A549 (cell line): ENCODE measurements around the gene RAB8A. TPM values are rescaled to one million over a fixed set of nuclear protein-coding genes. Genes with fewer than 3 reads are reported as not detected.

ENCODE experiments used
- ATAC-seq, 2 experiments: fragments of 200-7000 bp in 1 of 2; fragments of >200 bp in 1 of 2; cut with Nextera tagmentation in 1 of 2; cut with Tn5 transposase in 1 of 2; 3 replicates each; pipeline versions ENCODE4 v1.8.0 to v1.9.1; 2018 to 2020; ENCODE audit warnings: mild to moderate bottlenecking in 1 of 2, moderate library complexity in 1 of 2
- CTCF ChIA-PET: fragments of 300-600 bp; sonication (Branson Sonifier 250); formaldehyde crosslinking; extraction: SDS; loops from one replicate; lab custom pipeline; 2021; ENCODE audit warnings: antibody characterized with exemption, inconsistent platforms; lab: Yijun Ruan, JAX
- POLR2A ChIA-PET: fragments of 350-600 bp; formaldehyde crosslinking; extraction: SDS; loops from one replicate; lab custom pipeline; 2021; ENCODE audit warnings: antibody characterized with exemption, inconsistent platforms; lab: Yijun Ruan, JAX
- DNase-seq, 2 experiments: peaks; one replicate each; pipeline versions ENCODE4 v3.0.0 to v3.0.0-alpha.2; 2011 to 2016; ENCODE audit warnings: low read depth in 1 of 2, low spot score in 1 of 2
- FAIRE-seq: peaks from 2 replicates; lab custom pipeline; 2011; peaks lifted over from hg19 to GRCh38; lab: Jason Lieb, UNC
- H3K27ac ChIP-seq, 2 experiments: fragments of >200 bp; sonication (Bioruptor Twin); formaldehyde crosslinking; 3 replicates each; pipeline ENCODE4 v1.5.1; 2016 to 2017
- H3K4me1 ChIP-seq: fragments of >200 bp; sonication (Bioruptor Twin); formaldehyde crosslinking; 3 replicates; pipeline ENCODE4 v1.6.1; 2016
- H3K4me2 ChIP-seq: fragments of >200 bp; sonication (Bioruptor Twin); formaldehyde crosslinking; 3 replicates; pipeline ENCODE4 v1.6.1; 2016
- H3K4me3 ChIP-seq: fragments of >200 bp; sonication (Bioruptor Twin); formaldehyde crosslinking; 3 replicates; pipeline ENCODE4 v1.5.1; 2016
- H3K9me3 ChIP-seq: fragments of >200 bp; sonication (Bioruptor Twin); formaldehyde crosslinking; 3 replicates; pipeline ENCODE4 v1.6.1; 2016
- ELK1 ChIP-seq: fragments of 150-350 bp; IDR thresholded peaks from 2 replicates; pipeline ENCODE4 v1.6.1; 2014; ENCODE audit warnings: low read depth, mild to moderate bottlenecking, low read length
- FOSB ChIP-seq: fragments of 250-450 bp; sonication (Bioruptor Pico); IDR thresholded peaks from 2 replicates; pipeline ENCODE4 v1.5.0; 2020; ENCODE audit warnings: mild to moderate bottlenecking, moderate library complexity
- FOSL2 ChIP-seq, 2 experiments: fragments of 450-650 bp in 1 of 2; fragments of >200 bp in 1 of 2; sonication (Bioruptor Twin) in 1 of 2; formaldehyde crosslinking; IDR thresholded peaks; 2 replicates each; pipeline versions ENCODE4 v1.5.0 to v1.6.1; 2016 to 2020; ENCODE audit warnings: mild to moderate bottlenecking in 1 of 2, moderate library complexity in 1 of 2
- HDAC2 ChIP-seq: fragments of 200-600 bp; sonication (generic); IDR thresholded peaks from 2 replicates; pipeline ENCODE4 v1.6.1; 2016
- HOXA7 ChIP-seq: fragments of 250-450 bp; sonication (Bioruptor Pico); IDR thresholded peaks from 2 replicates; pipeline ENCODE4 v1.5.0; 2020; ENCODE audit warnings: mild to moderate bottlenecking, moderate library complexity
- HOXB5 ChIP-seq: fragments of 250-450 bp; sonication (Bioruptor Pico); IDR thresholded peaks from 2 replicates; pipeline ENCODE4 v1.5.0; 2020; ENCODE audit warnings: mild to moderate bottlenecking, moderate library complexity
- JUN ChIP-seq, 2 experiments: fragments of >200 bp; sonication (Bioruptor Twin); formaldehyde crosslinking; IDR thresholded peaks; 2 replicates in 1 of 2; 3 replicates in 1 of 2; pipeline ENCODE4 v1.6.1; 2016 to 2017
- KDM5A ChIP-seq: fragments of 200-600 bp; sonication (generic); IDR thresholded peaks from 2 replicates; pipeline ENCODE4 v1.6.1; 2016; ENCODE audit warnings: antibody characterized with exemption, mild to moderate bottlenecking
- PBX3 ChIP-seq: IDR thresholded peaks from 2 replicates; pipeline ENCODE4 v1.6.1; 2012
- POLR2AphosphoS2 ChIP-seq: conservative IDR thresholded peaks from 2 replicates; pipeline ENCODE4 v1.6.1; 2012; ENCODE audit warnings: low read length, improper control_type of control experiment, inconsistent platforms
- RCOR1 ChIP-seq: fragments of 150-350 bp; IDR thresholded peaks from 2 replicates; pipeline ENCODE4 v1.6.1; 2014; ENCODE audit warnings: antibody characterized with exemption, low read length, low read depth
- REST ChIP-seq: fragments of 200-600 bp; sonication (generic); IDR thresholded peaks from 2 replicates; pipeline ENCODE4 v1.6.1; 2016; ENCODE audit warnings: antibody characterized with exemption, mild to moderate bottlenecking, moderate library complexity
- WGBS: methylation state at CpG from one replicate; pipeline ENCODE4 v1.1.6; 2017; ENCODE audit errors: missing lambda C conversion rate; 5-methylcytosine and 5-hydroxymethylcytosine counted together
- polyA plus RNA-seq, 4 experiments: library from polyadenylated mRNA; depleted of rRNA in 3 of 4; stranded (reverse); fragments of >200 nt; fragmentation: RNase III in 1 of 4; extraction: RNeasy Plus Mini Kit Qiagen cat#74134 plus additional on column Dnase treatment in 1 of 4; gene quantifications; 2 replicates in 3 of 4; 3 replicates in 1 of 4; pipeline ENCODE4 v1.2.3, GENCODE V29; 2011 to 2017

The RAB8A gene
- polyA plus RNA-seq, 2 of the 4 experiments (the other 2 are of a cell fraction), result 89.2 to 91.4 TPM

- FAIRE-seq (no peak), ATAC-seq (no peak), DNase-seq (no peak)
- CTCF ChIA-PET, result interaction anchor here (0.6 to 2.9 kb wide), 5 partner anchors 16 to 104 kb away, joined by 3 to 10 read pairs (median 4); no protein-coding TSS in a partner anchor
- no peaks in the 10 kb centered on the region for H3K9me3 ChIP-seq
- H3K4me1 ChIP-seq, result peaks cover 88% of the 10 kb centered on the region
- peak overlapping the region; percentile 87 to 89 for H3K27ac ChIP-seq
- 61% methylated on average over 10 of the region's 10 CpGs for WGBS
- peak overlapping the region; percentile 20; the same call in 1 of the 3 replicates for H3K4me3 ChIP-seq
- peak overlapping the region; percentile 49 for H3K4me2 ChIP-seq
- POLR2A ChIA-PET, result interaction anchor here (0.6 to 1.3 kb wide), 3 partner anchors 9 to 263 kb away, joined by 3 to 4 read pairs (median 4); no protein-coding TSS in a partner anchor
- TF ChIP-seq HOXB5 (no peak), POLR2AphosphoS2 (peak; percentile 65; the same call in 1 of the 2 replicates)
Observed at GRCh38 chr19:16094360-16095070, 17.2 kb upstream of the RAB8A start.

GRCh38 chr19:16095071-16095571 lies 16.6 kb upstream of the RAB8A start:
- DNase-seq (no peak), ATAC-seq (no peak), FAIRE-seq (no peak)
- no peaks in the 10 kb centered on the region for H3K9me3 ChIP-seq
- no peak overlapping the region for H3K4me3 ChIP-seq
- 96% methylated on average over 13 of the region's 13 CpGs for WGBS
- H3K4me2 ChIP-seq, result peak overlapping the region; percentile 49; the same call in 1 of the 3 replicates
- peak overlapping the region; percentile 87 to 89; a peak in 5 of 6 replicates for H3K27ac ChIP-seq
- ChIA-PET CTCF (interaction anchor here (0.6 to 2.9 kb wide), 5 partner anchors 13 to 105 kb away, joined by 3 to 10 read pairs (median 5); no protein-coding TSS in a partner anchor), POLR2A (interaction anchor here (1.3 kb wide), 1 partner anchor 10 kb away, joined by 4 read pairs; no protein-coding TSS in a partner anchor)
- H3K4me1 ChIP-seq, result peaks cover 82% of the 10 kb centered on the region
- TF ChIP-seq FOSL2 (IDR thresholded peaks at IDR 0.05) (no peak), FOSL2 (CRISPR knock-in tag; IDR thresholded peaks at IDR 0.05) (no peak), REST (no peak), POLR2AphosphoS2 (0 out of 2 replicates have a peak, but pooled peaks have one; percentile 16)

- no peak overlapping the region; the same call in 2 of the 3 replicates for H3K4me2 ChIP-seq
- POLR2A ChIA-PET, result no interaction called here
- 73% methylated on average over 10 of the region's 10 CpGs for WGBS
- no peak for FAIRE-seq
- peaks cover 70% of the 10 kb centered on the region for H3K4me1 ChIP-seq
- H3K4me3 ChIP-seq, result no peak overlapping the region
- TF ChIP-seq FOSB (CRISPR knock-in tag), result 0 out of 2 replicates have a peak, but pooled peaks have one; percentile 21
- TF ChIP-seq HDAC2, result no peak
- TF ChIP-seq POLR2AphosphoS2, result peak; percentile 43; the same call in 1 of the 2 replicates
- TF ChIP-seq, all 56 proteins: peak for 2
- DNase-seq (peak in 1 of 2 experiments; percentile 54), ATAC-seq (no peak)
- Histone ChIP-seq H3K9me3 (no peaks in the 10 kb centered on the region), H3K27ac (peak overlapping the region; percentile 61 to 89; a peak in 5 of 6 replicates)
- CTCF ChIA-PET, result interaction anchor here (0.6 to 2.9 kb wide), 6 partner anchors 8 to 25 kb away, joined by 3 to 10 read pairs (median 6); no protein-coding TSS in a partner anchor
Observed at GRCh38 chr19:16096280-16096855, 15.3 kb upstream of the RAB8A start.

GRCh38 chr19:16098416-16098768 lies 13.3 kb upstream of the RAB8A start:
- POLR2A ChIA-PET, result no interaction called here

More at GRCh38 chr19:16098416-16098768, 13.3 kb upstream of the RAB8A start:
- CTCF ChIA-PET, result interaction anchor here (0.6 to 2.6 kb wide), 3 partner anchors 10 to 285 kb away, joined by 3 to 12 read pairs (median 4); partner anchors contain the start of gene RAB8A
- no peak for FAIRE-seq
- peak overlapping the region in 1 of 2 experiments; percentile 32; a peak in 3 of 6 replicates for H3K27ac ChIP-seq
- DNase-seq, result no peak
- ATAC-seq, result no peak
- H3K4me1 ChIP-seq, result peaks cover 49% of the 10 kb centered on the region
- no peak for TF ChIP-seq ELK1
- no peak for TF ChIP-seq RCOR1
- TF ChIP-seq JUN (IDR thresholded peaks at IDR 0.05), result no peak; a peak in 1 of 5 replicates
- no peak for TF ChIP-seq KDM5A
- TF ChIP-seq HOXA7 (CRISPR knock-in tag), result peak; percentile 51; the same call in 1 of the 2 replicates
- TF ChIP-seq PBX3, result no peak
- TF ChIP-seq, all 56 proteins: peak for 1
- 92% methylated on average over 6 of the region's 6 CpGs for WGBS
- H3K4me2 ChIP-seq, result no peak overlapping the region
- H3K4me3 ChIP-seq, result no peak overlapping the region
- H3K9me3 ChIP-seq, result no peaks in the 10 kb centered on the region
